Esophagus squamous epithelium (tissue), 5 donors: Measurements from ENCODE around the gene ERC1. TPM values are rescaled to one million over a fixed set of nuclear protein-coding genes. Genes with fewer than 3 reads are reported as not detected.

Source experiments
- DNase-seq: peaks from one replicate; lab custom pipeline; 2025; lab: John Stamatoyannopoulos, UW
- H3K27ac ChIP-seq, 4 donors: fragments of 200-600 bp; sonication (generic); one replicate each; pipeline ENCODE4 v1.5.1; 2016 to 2019; ENCODE audit warnings: mild to moderate bottlenecking in 1 of 4
- H3K27me3 ChIP-seq, 4 donors: fragments of 200-600 bp; sonication (generic); 1 replicate in 3 of 4; 2 replicates in 1 of 4; pipeline versions ENCODE4 v1.5.1 to v1.6.0; 2017 to 2021; ENCODE audit warnings: antibody characterized with exemption in 1 of 4
- H3K36me3 ChIP-seq, 3 donors: fragments of 200-600 bp; sonication (generic); one replicate each; pipeline ENCODE4 v1.5.1; 2016 to 2019
- H3K4me1 ChIP-seq, 3 donors: fragments of 200-600 bp; sonication (generic); one replicate each; pipeline ENCODE4 v1.5.1; 2017 to 2019
- H3K4me3 ChIP-seq, 4 donors: fragments of 200-600 bp; sonication (generic); 1 replicate in 3 of 4; 2 replicates in 1 of 4; pipeline ENCODE4 v1.5.1; 2016 to 2019; ENCODE audit warnings: mild to moderate bottlenecking in 2 of 4, moderate library complexity in 1 of 4
- H3K9me3 ChIP-seq, 3 donors: fragments of 200-600 bp; sonication (generic); one replicate each; pipeline ENCODE4 v1.5.1; 2016 to 2019
- POLR2A ChIP-seq, 4 donors: fragments of 450-650 bp; IDR thresholded peaks; one replicate each; pipeline ENCODE4 v1.6.1; 2017; ENCODE audit warnings: antibody characterized with exemption in 4 of 4, mild to moderate bottlenecking in 4 of 4, moderate library complexity in 3 of 4
- WGBS, 2 donors: methylation state at CpG; one replicate each; pipeline ENCODE4 v1.1.5; 2018; 5-methylcytosine and 5-hydroxymethylcytosine counted together
- intact Hi-C: fragments of 100-400 bp; cut with DNase I; formaldehyde crosslinking; loops from one replicate; pipeline ENCODE4 v1.15.0; 2022
- total RNA-seq, 4 donors: library from RNA; depleted of rRNA; stranded (reverse); fragments of >200 nt; gene quantifications; one replicate each; pipeline ENCODE4 v1.1.0, GENCODE V29; 2016
- TF ChIP-seq, protein P1 (sequence below), 6 experiments: fragments of 450-650 bp in 4 of 6; fragments of 200-600 bp in 2 of 6; sonication (generic) in 2 of 6; IDR thresholded peaks; one replicate each; pipeline ENCODE4 v1.5.1; 2016 to 2019; ENCODE audit warnings: antibody characterized with exemption in 6 of 6, mild to moderate bottlenecking in 4 of 6, moderate library complexity in 4 of 6
- donor health status: DM: yes; HTN: yes; CAD: no.

ERC1 gene
- total RNA-seq, 4 donors from 2014 or later: 19.0 to 50.7 (median 37.5) TPM

GRCh38 chr12:1115484-1116231, 124.6 kb downstream of the ERC1 start:
- Histone ChIP-seq H3K4me3 (no peak overlapping the region), H3K4me1 (peaks cover 0 to 28% (median 4%) of the 10 kb centered on the region in 3 donors), H3K27ac (peak overlapping the region; percentile 50 to 84 (median 64)), H3K9me3 (no peaks in the 10 kb centered on the region), H3K36me3 (peaks cover 0 to 32% (median 2%) of the 10 kb centered on the region in 3 donors), H3K27me3 (no peaks in the 10 kb centered on the region)
- intact Hi-C loops: loop anchor here (10.0 kb wide), 1 partner anchor 469 kb away; no protein-coding TSS in a partner anchor
- TF ChIP-seq, protein P1, sequence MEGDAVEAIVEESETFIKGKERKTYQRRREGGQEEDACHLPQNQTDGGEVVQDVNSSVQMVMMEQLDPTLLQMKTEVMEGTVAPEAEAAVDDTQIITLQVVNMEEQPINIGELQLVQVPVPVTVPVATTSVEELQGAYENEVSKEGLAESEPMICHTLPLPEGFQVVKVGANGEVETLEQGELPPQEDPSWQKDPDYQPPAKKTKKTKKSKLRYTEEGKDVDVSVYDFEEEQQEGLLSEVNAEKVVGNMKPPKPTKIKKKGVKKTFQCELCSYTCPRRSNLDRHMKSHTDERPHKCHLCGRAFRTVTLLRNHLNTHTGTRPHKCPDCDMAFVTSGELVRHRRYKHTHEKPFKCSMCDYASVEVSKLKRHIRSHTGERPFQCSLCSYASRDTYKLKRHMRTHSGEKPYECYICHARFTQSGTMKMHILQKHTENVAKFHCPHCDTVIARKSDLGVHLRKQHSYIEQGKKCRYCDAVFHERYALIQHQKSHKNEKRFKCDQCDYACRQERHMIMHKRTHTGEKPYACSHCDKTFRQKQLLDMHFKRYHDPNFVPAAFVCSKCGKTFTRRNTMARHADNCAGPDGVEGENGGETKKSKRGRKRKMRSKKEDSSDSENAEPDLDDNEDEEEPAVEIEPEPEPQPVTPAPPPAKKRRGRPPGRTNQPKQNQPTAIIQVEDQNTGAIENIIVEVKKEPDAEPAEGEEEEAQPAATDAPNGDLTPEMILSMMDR (IDR thresholded peaks at IDR 0.05): no peak
- no peak for TF ChIP-seq POLR2A (IDR thresholded peaks at IDR 0.05)
- 31 to 37% methylated on average over 4 of the region's 4 CpGs for WGBS, 2 donors
- no peak for DNase-seq

DNA sequence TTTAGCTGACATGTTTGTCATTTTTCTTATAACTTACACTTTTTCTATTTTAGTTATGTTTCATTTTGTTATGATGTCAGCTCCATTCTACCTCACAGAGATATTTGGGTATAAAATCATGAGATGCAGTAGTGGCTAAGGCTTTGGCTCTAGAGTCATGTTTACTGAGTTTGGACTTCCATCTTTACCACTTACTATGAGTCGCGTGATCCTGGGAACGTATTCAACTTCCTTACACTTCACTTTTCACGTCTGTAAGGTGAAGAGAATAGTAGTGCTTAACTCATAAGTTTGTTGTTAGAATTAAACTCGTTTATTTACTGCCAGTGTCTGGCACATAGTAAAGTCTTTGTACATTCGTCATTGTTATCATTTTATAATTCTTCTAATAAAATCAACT, 126.3 kb downstream of the ERC1 start:
- no peak overlapping the region for H3K4me3 ChIP-seq
- 35 to 66% methylated on average over 6 of the region's 6 CpGs for WGBS, 2 donors
- DNase-seq: no peak
- H3K27me3 ChIP-seq: no peaks in the 10 kb centered on the region
- no peaks in the 10 kb centered on the region for H3K9me3 ChIP-seq
- intact Hi-C loops: loop anchor here (10.0 kb wide), 1 partner anchor 467 kb away; no protein-coding TSS in a partner anchor
- peaks cover 0 to 18% (median 0%) of the 10 kb centered on the region in 3 donors for H3K36me3 ChIP-seq
- peak overlapping the region in 1 of 4 donors; percentile 68 for H3K27ac ChIP-seq
- TF ChIP-seq, protein P1 (IDR thresholded peaks at IDR 0.05): no peak
- TF ChIP-seq POLR2A (IDR thresholded peaks at IDR 0.05): no peak
- peaks cover 0 to 28% (median 4%) of the 10 kb centered on the region in 3 donors for H3K4me1 ChIP-seq

GRCh38 chr12:1117970-1118563, 127.0 kb downstream of the ERC1 start:
- Histone ChIP-seq H3K27ac (no peak overlapping the region), H3K27me3 (no peaks in the 10 kb centered on the region), H3K36me3 (peaks cover 0 to 15% (median 0%) of the 10 kb centered on the region in 3 donors), H3K9me3 (no peaks in the 10 kb centered on the region), H3K4me1 (peaks cover 0 to 28% (median 4%) of the 10 kb centered on the region in 3 donors), H3K4me3 (no peak overlapping the region)
- WGBS, 2 donors: 20 to 25% methylated on average over 5 of the region's 5 CpGs
- TF ChIP-seq, protein P1 (IDR thresholded peaks at IDR 0.05): peak; percentile 86 to 97 (median 95)
- TF ChIP-seq POLR2A (IDR thresholded peaks at IDR 0.05): no peak
- intact Hi-C loops: loop anchor here (10.0 kb wide), 1 partner anchor 467 kb away; no protein-coding TSS in a partner anchor
- no peak for DNase-seq

- H3K27me3 ChIP-seq: no peaks in the 10 kb centered on the region
- 64 to 80% methylated on average over 3 of the region's 3 CpGs for WGBS, 2 donors
- peaks cover 0 to 1% (median 0%) of the 10 kb centered on the region in 3 donors for H3K4me1 ChIP-seq
- no peak overlapping the region for H3K27ac ChIP-seq
- peaks cover 0 to 20% (median 0%) of the 10 kb centered on the region in 3 donors for H3K36me3 ChIP-seq
- no peak for DNase-seq
- no peak for TF ChIP-seq POLR2A (IDR thresholded peaks at IDR 0.05)
- TF ChIP-seq, protein P1 (IDR thresholded peaks at IDR 0.05): no peak
- intact Hi-C loops: no loop called here
- H3K4me3 ChIP-seq: no peak overlapping the region
- H3K9me3 ChIP-seq: no peaks in the 10 kb centered on the region
These were observed 131.8 kb downstream of the ERC1 start for GRCh38 chr12:1122786-1123185.

GRCh38 chr12:1126091-1126490, 135.1 kb downstream of the ERC1 start:
- Histone ChIP-seq H3K4me1 (peaks cover 0 to 6% (median 0%) of the 10 kb centered on the region in 3 donors), H3K27me3 (no peaks in the 10 kb centered on the region), H3K4me3 (no peak overlapping the region), H3K36me3 (peaks cover 0 to 12% (median 0%) of the 10 kb centered on the region in 3 donors), H3K27ac (no peak overlapping the region), H3K9me3 (no peaks in the 10 kb centered on the region)
- TF ChIP-seq POLR2A (IDR thresholded peaks at IDR 0.05): no peak
- TF ChIP-seq, protein P1 (IDR thresholded peaks at IDR 0.05): no peak
- WGBS, 2 donors: 92 to 93% methylated on average over 2 of the region's 2 CpGs
- no peak for DNase-seq
- intact Hi-C loops: no loop called here
